ENCODE data around the gene TMEM121.

TMEM121 gene

DNA sequence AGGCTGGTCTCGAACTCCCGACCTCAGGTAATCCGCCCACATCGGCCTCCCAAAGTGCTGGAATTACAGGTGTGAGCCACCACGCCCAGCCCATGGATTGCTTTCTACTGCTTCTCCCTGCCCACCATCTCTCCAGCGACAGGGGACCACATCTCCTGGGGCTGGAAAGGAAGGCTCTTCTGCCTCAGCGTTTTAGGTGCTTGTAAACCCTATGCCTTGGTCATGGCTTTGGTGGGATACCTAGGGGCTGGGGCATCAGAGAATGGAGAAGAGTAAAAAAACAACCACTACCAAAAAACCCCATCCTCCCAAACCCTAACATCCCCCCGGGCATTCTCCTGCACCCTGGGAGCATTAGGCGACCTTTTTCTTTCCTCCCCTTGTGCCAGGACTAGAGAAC is 1.1 kb upstream of the TMEM121 start:
- Histone ChIP-seq H3K27me3 (ENCODE audit: control insufficient read depth in 1 of 2, insufficient read depth in 2 of 2, low read length in 2 of 2) (peaks cover 0 to 11% of the 10 kb centered on the region in 2 donors), H3K27ac (ENCODE audit: low read length) (no peak overlapping the region), H3K4me1 (ENCODE audit: control insufficient read depth, insufficient read depth, low read length) (peaks cover 30% of the 10 kb centered on the region), H3K36me3 (ENCODE audit: control insufficient read depth in 2 of 2, insufficient read depth in 2 of 2, low read length in 2 of 2) (no peaks in the 10 kb centered on the region), H3K9ac (ENCODE audit: low read length in 2 of 2) (no peak overlapping the region), H3K4me3 (ENCODE audit: low read length in 2 of 2) (no peak overlapping the region), H3K9me3 (ENCODE audit: control insufficient read depth in 2 of 2, low read length in 2 of 2) (no peaks in the 10 kb centered on the region)

DNA sequence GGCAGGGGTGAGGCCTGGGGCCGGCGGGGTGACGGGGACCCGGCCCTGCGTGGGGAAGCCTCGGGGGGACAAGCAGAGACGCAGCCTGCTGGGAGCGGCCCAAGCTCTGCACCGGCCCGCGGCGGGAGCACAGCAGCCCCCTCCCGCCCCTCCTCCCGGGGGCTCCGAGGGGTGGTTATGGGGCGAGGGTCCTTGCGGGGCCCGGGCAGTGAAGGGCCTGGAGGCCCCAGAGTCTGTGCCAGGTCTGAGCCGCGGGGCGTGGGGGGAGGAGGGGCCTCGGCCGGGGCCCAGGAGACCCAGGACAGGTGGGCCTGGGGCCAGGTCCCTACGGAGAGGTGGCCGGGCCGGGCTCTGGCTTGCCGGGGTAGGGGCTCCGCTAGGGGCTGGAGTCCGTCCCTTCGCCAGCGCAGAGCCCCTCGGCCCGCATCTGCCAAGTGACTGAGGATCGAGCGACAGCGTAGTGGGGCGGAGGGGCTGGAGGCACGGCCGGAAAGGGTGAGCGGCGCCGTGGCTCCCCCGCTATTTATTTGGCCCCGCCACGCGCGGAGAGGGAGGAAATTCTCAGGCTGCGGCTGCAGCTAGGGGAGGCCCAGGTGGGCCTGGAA is 495 bp downstream of the TMEM121 start:
- Histone ChIP-seq H3K27me3 (ENCODE audit: control insufficient read depth in 1 of 2, insufficient read depth in 2 of 2, low read length in 2 of 2) (peaks cover 0 to 11% of the 10 kb centered on the region in 2 donors), H3K9ac (ENCODE audit: low read length in 2 of 2) (peak overlapping the region; percentile 28 to 60), H3K9me3 (ENCODE audit: control insufficient read depth in 2 of 2, low read length in 2 of 2) (no peaks in the 10 kb centered on the region), H3K4me1 (ENCODE audit: control insufficient read depth, insufficient read depth, low read length) (peaks cover 30% of the 10 kb centered on the region), H3K27ac (ENCODE audit: low read length) (no peak overlapping the region), H3K4me3 (ENCODE audit: low read length in 2 of 2) (peak overlapping the region; percentile 43 to 74), H3K36me3 (ENCODE audit: control insufficient read depth in 2 of 2, insufficient read depth in 2 of 2, low read length in 2 of 2) (no peaks in the 10 kb centered on the region)

DNA sequence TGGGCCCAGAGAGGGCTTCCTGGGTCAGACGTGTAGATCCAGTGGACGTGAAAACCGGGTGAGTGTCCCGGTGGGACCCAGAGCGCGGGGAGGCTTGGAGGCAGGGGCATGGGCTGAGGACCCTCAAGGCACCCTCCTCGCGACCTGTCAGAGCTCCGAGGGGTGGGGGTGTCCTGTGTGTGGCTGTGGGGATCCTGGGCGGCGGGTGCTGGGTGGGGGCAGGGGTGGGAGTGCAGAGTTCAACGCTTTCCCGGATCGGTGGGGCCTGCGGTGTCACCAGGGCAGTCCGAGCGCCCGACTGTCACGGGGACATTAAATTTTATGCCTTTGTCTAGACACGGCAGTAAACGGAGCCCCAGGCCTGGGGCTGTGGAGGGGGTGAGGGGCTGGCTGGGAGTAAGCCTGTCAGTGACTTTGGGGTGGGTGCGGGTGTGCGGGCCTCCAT is 1.0 kb downstream of the TMEM121 start:
- Histone ChIP-seq H3K4me3 (ENCODE audit: low read length in 2 of 2) (peak overlapping the region; percentile 43 to 74), H3K4me1 (ENCODE audit: control insufficient read depth, insufficient read depth, low read length) (peaks cover 30% of the 10 kb centered on the region), H3K9me3 (ENCODE audit: control insufficient read depth in 2 of 2, low read length in 2 of 2) (no peaks in the 10 kb centered on the region), H3K9ac (ENCODE audit: low read length in 2 of 2) (peak overlapping the region; percentile 57 to 60), H3K27ac (ENCODE audit: low read length) (no peak overlapping the region), H3K36me3 (ENCODE audit: control insufficient read depth in 2 of 2, insufficient read depth in 2 of 2, low read length in 2 of 2) (no peaks in the 10 kb centered on the region), H3K27me3 (ENCODE audit: control insufficient read depth in 1 of 2, insufficient read depth in 2 of 2, low read length in 2 of 2) (peaks cover 0 to 11% of the 10 kb centered on the region in 2 donors)

DNA sequence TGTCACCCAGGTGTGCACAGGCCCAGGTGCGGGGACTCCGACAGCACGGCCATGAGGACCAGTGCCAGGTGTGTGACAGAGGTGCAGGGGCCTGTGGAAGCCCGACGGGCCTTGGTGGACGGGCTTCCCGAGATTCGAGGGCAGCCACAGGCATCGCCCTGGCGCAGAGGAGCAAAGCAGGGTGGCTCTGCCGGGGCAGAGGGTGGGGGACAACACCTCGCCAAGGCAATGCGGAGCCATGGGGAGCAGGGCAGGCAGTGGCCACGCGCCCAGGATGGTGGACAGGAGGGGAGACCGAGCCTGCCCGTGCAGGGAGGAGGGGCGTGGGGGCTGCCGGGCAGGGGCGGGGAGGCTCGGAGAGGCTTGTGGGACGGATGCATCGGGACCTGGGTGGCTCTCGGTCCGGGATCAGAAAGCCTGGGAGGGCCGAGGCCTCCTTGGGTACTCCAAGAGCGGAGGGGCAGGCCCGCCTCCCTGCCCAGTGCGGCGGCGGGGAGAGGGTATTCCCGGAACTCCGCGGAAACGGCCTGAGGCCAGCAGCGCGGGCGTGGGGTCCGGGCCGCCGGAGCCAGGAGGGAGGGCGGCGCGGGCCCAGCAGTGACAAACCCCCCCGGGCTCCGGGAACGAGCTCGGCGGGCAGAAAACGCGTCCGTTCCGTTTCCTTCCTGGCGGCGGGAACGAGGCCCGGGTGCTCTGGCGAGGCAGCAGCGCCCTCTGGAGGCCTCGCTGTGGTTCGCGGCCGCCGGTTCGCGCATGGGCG is 1.6 kb downstream of the TMEM121 start:
- H3K27me3 ChIP-seq (ENCODE audit: control insufficient read depth in 1 of 2, insufficient read depth in 2 of 2, low read length in 2 of 2), result peaks cover 0 to 11% of the 10 kb centered on the region in 2 donors
- H3K9ac ChIP-seq (ENCODE audit: low read length in 2 of 2), result peak overlapping the region; percentile 36 to 57
- H3K27ac ChIP-seq (ENCODE audit: low read length), result no peak overlapping the region
- H3K4me1 ChIP-seq (ENCODE audit: control insufficient read depth, insufficient read depth, low read length), result peaks cover 30% of the 10 kb centered on the region
- no peaks in the 10 kb centered on the region for H3K9me3 ChIP-seq (ENCODE audit: control insufficient read depth in 2 of 2, low read length in 2 of 2)
- H3K4me3 ChIP-seq (ENCODE audit: low read length in 2 of 2), result peak overlapping the region; percentile 65 to 74
- H3K36me3 ChIP-seq (ENCODE audit: control insufficient read depth in 2 of 2, insufficient read depth in 2 of 2, low read length in 2 of 2), result no peaks in the 10 kb centered on the region

DNA sequence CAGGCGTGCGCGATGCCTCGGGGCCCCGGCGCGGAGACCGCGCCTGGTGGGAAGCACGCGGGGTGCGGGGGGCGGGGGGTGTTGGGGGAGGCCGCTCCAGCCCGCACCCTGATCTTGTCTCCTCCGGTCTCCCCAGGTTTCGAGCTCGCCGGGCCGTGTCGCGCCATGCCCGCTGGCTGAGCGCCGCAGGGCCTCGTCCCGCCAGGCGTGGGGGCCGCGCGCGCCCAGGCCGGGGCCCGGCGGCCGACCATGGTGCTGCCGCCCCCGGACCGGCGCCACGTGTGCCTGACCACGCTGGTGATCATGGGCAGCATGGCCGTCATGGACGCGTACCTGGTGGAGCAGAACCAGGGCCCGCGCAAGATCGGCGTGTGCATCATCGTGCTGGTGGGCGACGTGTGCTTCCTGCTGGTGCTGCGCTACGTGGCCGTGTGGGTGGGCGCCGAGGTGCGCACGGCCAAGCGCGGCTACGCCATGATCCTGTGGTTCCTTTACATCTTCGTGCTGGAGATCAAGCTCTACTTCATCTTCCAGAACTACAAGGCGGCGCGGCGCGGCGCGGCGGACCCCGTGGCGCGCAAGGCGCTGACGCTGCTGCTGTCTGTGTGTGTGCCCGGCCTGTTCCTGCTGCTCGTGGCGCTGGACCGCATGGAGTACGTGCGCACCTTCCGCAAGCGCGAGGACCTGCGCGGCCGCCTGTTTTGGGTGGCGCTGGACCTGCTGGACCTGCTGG is 2.4 kb downstream of the TMEM121 start:
- no peaks in the 10 kb centered on the region for H3K36me3 ChIP-seq (ENCODE audit: control insufficient read depth in 2 of 2, insufficient read depth in 2 of 2, low read length in 2 of 2)
- H3K4me1 ChIP-seq (ENCODE audit: control insufficient read depth, insufficient read depth, low read length), result peaks cover 30% of the 10 kb centered on the region
- peaks cover 0 to 11% of the 10 kb centered on the region in 2 donors for H3K27me3 ChIP-seq (ENCODE audit: control insufficient read depth in 1 of 2, insufficient read depth in 2 of 2, low read length in 2 of 2)
- H3K27ac ChIP-seq (ENCODE audit: low read length), result no peak overlapping the region
- peak overlapping the region; percentile 63 to 74 for H3K4me3 ChIP-seq (ENCODE audit: low read length in 2 of 2)
- H3K9ac ChIP-seq (ENCODE audit: low read length in 2 of 2), result peak overlapping the region in 1 of 2 donors; percentile 22
- no peaks in the 10 kb centered on the region for H3K9me3 ChIP-seq (ENCODE audit: control insufficient read depth in 2 of 2, low read length in 2 of 2)

DNA sequence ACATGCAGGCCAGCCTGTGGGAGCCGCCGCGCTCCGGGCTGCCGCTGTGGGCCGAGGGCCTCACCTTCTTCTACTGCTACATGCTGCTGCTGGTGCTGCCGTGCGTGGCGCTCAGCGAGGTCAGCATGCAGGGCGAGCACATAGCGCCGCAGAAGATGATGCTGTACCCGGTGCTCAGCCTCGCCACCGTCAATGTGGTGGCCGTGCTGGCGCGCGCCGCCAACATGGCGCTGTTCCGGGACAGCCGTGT is 2.9 kb downstream of the TMEM121 start:
- H3K9ac ChIP-seq (ENCODE audit: low read length in 2 of 2), result no peak overlapping the region
- H3K9me3 ChIP-seq (ENCODE audit: control insufficient read depth in 2 of 2, low read length in 2 of 2), result no peaks in the 10 kb centered on the region
- H3K27ac ChIP-seq (ENCODE audit: low read length), result no peak overlapping the region
- H3K27me3 ChIP-seq (ENCODE audit: control insufficient read depth in 1 of 2, insufficient read depth in 2 of 2, low read length in 2 of 2), result peaks cover 0 to 11% of the 10 kb centered on the region in 2 donors
- H3K36me3 ChIP-seq (ENCODE audit: control insufficient read depth in 2 of 2, insufficient read depth in 2 of 2, low read length in 2 of 2), result no peaks in the 10 kb centered on the region
- H3K4me3 ChIP-seq (ENCODE audit: low read length in 2 of 2), result no peak overlapping the region
- H3K4me1 ChIP-seq (ENCODE audit: control insufficient read depth, insufficient read depth, low read length), result peaks cover 30% of the 10 kb centered on the region

DNA sequence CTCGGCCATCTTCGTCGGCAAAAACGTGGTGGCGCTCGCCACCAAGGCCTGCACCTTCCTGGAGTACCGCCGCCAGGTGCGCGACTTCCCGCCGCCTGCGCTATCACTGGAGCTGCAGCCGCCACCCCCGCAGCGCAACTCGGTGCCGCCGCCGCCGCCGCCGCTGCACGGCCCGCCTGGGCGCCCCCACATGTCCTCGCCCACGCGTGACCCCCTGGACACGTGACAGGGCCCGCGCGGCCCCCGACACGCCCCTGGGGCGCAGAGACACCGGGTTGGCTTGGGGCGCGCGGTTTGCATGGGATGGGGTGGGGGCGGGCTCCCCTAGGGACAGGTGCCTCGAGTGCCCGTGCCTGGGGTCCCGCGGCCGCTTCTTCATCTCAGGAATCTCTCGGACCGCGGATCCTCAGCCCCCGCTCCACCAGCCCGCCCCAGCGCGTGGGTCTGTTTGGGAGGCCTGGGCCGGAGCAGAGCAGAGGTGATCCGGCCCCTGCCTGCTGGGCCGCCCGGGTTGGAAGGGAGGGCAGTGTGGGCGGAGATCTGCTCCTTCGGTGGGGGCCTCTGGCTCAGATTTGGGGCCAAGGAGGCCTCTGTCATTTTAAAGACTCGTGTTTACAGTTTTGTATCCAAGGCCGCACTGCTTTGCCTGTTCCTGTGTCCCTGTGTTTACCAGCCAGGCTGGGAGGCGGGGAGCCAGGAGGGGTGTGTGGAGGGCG is 3.3 kb downstream of the TMEM121 start:
- H3K9me3 ChIP-seq (ENCODE audit: control insufficient read depth in 2 of 2, low read length in 2 of 2), result no peaks in the 10 kb centered on the region
- no peak overlapping the region for H3K9ac ChIP-seq (ENCODE audit: low read length in 2 of 2)
- no peaks in the 10 kb centered on the region for H3K36me3 ChIP-seq (ENCODE audit: control insufficient read depth in 2 of 2, insufficient read depth in 2 of 2, low read length in 2 of 2)
- no peak overlapping the region for H3K27ac ChIP-seq (ENCODE audit: low read length)
- peaks cover 0 to 11% of the 10 kb centered on the region in 2 donors for H3K27me3 ChIP-seq (ENCODE audit: control insufficient read depth in 1 of 2, insufficient read depth in 2 of 2, low read length in 2 of 2)
- H3K4me1 ChIP-seq (ENCODE audit: control insufficient read depth, insufficient read depth, low read length), result peaks cover 30% of the 10 kb centered on the region
- peak overlapping the region in 1 of 2 donors; percentile 15 for H3K4me3 ChIP-seq (ENCODE audit: low read length in 2 of 2)

DNA sequence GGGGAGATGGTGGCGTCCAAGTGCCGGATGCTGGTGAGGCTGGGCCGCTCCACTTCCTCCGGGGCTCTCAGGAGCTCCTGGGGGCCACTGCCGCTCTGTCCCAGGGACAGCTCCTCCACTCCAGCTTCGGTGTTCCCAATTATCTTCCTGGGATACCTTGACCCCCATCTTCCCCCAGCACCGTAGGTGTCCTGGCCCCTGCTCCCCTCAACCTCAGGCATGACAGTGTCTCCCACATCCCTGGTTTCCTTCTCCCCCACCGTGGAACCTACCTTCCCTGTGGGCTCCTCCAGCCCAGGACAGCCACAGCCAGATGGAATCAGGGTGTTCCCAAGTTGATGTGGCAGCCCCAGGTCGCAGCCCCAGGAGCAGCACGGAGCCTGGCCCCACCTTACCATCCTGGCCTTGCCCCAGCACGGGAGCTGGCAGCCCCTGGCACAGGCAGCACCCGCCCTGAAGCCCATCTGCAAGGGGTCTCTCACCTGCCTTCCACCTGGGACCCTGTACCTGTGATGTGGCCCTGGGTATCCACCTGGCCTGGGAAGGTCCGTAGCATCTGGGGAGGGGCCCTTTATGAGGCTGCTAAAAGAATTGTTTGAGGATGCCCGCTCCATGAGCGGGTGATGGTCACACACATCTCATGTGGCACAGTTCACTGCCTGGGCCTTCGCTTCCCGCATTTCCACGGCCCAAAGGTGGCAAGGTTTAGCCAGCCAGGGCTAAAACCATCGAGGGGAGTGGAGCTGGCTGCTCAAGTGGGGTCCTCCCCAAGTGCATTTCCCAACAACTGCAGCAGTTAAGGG is 4.1 kb downstream of the TMEM121 start:
- Histone ChIP-seq H3K9ac (ENCODE audit: low read length in 2 of 2) (no peak overlapping the region), H3K4me1 (ENCODE audit: control insufficient read depth, insufficient read depth, low read length) (peaks cover 30% of the 10 kb centered on the region), H3K27ac (ENCODE audit: low read length) (no peak overlapping the region), H3K36me3 (ENCODE audit: control insufficient read depth in 2 of 2, insufficient read depth in 2 of 2, low read length in 2 of 2) (no peaks in the 10 kb centered on the region), H3K9me3 (ENCODE audit: control insufficient read depth in 2 of 2, low read length in 2 of 2) (no peaks in the 10 kb centered on the region), H3K27me3 (ENCODE audit: control insufficient read depth in 1 of 2, insufficient read depth in 2 of 2, low read length in 2 of 2) (peaks cover 0 to 11% of the 10 kb centered on the region in 2 donors), H3K4me3 (ENCODE audit: low read length in 2 of 2) (no peak overlapping the region)

DNA sequence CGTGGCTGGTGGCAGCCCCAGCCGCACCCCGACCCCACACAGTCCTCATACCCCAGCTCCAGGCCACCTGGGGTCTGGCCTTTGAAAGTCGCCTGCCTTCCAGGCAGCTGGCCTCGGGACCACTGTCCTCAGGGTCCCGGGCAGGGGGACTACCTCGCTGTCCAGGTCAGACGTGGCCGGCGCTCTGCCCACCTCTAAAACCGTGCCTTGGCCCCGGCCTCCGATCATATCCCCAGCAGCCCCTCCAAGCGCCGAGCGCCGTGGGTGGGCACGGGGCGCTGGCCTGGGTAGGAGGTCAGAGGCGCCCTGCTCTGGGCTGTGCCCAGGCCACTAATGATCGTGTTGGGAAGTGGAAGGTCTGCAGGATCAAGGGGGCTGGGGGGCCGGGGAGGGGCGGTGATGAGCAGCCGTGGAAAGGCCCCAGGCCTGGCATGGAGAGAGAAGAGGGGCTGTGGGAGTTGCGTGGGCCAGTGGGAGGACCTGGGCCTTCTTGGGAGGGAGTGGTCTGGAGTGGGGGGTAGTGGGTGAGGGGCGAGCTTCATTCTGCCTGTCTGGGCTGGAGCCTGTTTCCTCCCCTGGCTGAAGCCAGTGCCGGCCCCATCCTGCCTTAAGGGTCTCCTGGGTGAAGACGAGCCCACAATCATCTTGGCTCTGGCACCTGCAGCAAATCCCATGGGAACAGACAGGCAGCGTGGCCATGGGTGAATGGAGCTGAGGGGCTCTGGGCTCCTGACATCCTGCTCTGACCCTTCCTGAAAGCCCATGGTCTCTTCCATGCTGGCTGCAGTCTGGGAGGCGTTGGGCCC is 4.9 kb downstream of the TMEM121 start:
- peaks cover 2 to 11% of the 10 kb centered on the region in 2 donors for H3K27me3 ChIP-seq (ENCODE audit: control insufficient read depth in 1 of 2, insufficient read depth in 2 of 2, low read length in 2 of 2)
- no peak overlapping the region for H3K27ac ChIP-seq (ENCODE audit: low read length)
- no peaks in the 10 kb centered on the region for H3K36me3 ChIP-seq (ENCODE audit: control insufficient read depth in 2 of 2, insufficient read depth in 2 of 2, low read length in 2 of 2)
- H3K9me3 ChIP-seq (ENCODE audit: control insufficient read depth in 2 of 2, low read length in 2 of 2), result no peaks in the 10 kb centered on the region
- H3K4me1 ChIP-seq (ENCODE audit: control insufficient read depth, insufficient read depth, low read length), result peaks cover 26% of the 10 kb centered on the region
- no peak overlapping the region for H3K9ac ChIP-seq (ENCODE audit: low read length in 2 of 2)
- no peak overlapping the region for H3K4me3 ChIP-seq (ENCODE audit: low read length in 2 of 2)
